GM20431 (cell line): Measurements from ENCODE around the gene RXYLT1.
"Not testable (repeated sequence)": the region's sequence is repeated elsewhere in the genome, so short reads cannot be mapped to it uniquely, and the experiment has no call there.

Experiments used
- in situ Hi-C: fragments of 300-500 bp; cut with MseI, MboI; formaldehyde crosslinking; loops from one replicate; pipeline ENCODE4 v1.15.0; 2020; ENCODE audit warnings: low sequenced_read_pairs; ENCODE audit not compliant: unreplicated experiment

RXYLT1 gene, protein sequence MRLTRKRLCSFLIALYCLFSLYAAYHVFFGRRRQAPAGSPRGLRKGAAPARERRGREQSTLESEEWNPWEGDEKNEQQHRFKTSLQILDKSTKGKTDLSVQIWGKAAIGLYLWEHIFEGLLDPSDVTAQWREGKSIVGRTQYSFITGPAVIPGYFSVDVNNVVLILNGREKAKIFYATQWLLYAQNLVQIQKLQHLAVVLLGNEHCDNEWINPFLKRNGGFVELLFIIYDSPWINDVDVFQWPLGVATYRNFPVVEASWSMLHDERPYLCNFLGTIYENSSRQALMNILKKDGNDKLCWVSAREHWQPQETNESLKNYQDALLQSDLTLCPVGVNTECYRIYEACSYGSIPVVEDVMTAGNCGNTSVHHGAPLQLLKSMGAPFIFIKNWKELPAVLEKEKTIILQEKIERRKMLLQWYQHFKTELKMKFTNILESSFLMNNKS

DNA sequence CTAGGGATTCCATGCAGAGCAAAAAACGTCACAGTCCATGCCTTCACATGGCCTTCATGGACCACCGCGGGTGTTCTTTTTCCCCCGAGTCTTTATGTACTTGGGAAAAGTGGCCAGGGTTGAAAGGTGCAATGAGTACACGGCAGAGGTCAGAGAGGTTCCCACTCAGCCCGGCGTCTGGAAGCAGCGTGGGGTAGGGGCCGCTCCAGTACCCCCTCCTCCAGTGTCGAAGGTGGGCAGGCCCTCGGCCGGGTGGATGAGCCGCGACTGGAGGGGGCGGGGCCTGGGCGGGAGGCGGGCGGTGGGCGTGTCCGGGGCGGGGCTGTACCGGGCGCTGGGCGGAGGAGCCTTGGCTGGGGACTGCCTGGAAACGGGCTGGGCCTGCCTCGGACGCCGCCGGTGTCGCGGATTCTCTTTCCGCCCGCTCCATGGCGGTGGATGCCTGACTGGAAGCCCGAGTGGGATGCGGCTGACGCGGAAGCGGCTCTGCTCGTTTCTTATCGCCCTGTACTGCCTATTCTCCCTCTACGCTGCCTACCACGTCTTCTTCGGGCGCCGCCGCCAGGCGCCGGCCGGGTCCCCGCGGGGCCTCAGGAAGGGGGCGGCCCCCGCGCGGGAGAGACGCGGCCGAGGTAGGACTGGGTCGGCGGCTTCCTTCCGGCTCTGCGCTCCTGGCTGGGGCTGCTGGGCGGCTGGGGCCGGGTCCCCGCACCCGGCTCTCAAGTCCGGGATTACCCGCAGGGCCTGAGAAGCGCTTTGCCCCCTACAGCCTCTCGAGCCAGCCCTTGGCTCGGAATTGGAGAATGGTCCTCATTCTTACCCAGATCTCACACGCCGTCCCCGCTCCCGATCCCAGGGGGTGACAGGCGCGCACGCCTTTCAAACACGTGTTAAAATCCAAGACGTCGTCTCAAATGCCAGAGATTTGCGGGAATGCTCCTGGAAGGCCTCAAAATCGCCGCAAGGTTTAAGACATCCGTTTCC lies at the start of gene RXYLT1:
TSS of gene RXYLT1 (plus strand) at position 412 of the 984 bp plus-strand sequence. CDS start at position 464, 52 bp downstream.
- in situ Hi-C loops = no loop called here

GRCh38 chr12:63732779-63733178 lies 46.9 kb upstream of the RXYLT1 start:
- in situ Hi-C loops = not testable (repeated sequence)

- in situ Hi-C loops = not testable (repeated sequence)
Observed at GRCh38 chr12:63733585-63733984, 46.1 kb upstream of the RXYLT1 start.

- in situ Hi-C loops = not testable (repeated sequence)
Observed at GRCh38 chr12:63740551-63740950, 39.2 kb upstream of the RXYLT1 start.

GRCh38 chr12:63741431-63741830 lies 38.3 kb upstream of the RXYLT1 start:
- in situ Hi-C loops = not testable (repeated sequence)

DNA sequence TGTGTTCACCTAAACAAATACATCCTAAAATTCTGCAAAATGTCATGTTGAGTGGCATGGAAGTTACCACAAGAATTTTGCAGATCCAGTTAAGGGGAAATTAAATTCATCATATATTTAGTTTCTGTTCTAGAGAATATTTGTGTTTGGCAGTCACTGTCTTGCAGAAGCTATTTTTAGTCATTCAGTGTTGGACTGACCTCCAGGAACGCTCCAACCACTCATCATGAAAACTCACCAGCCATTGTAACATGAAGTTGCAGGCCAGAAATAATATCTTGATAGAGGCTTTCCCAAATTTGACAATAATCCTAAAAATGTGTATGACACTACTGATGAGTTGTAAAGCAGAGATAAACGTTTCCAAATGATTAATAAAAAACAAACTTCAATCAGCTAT lies 35.6 kb upstream of the RXYLT1 start:
- in situ Hi-C loops = not testable (repeated sequence)

DNA sequence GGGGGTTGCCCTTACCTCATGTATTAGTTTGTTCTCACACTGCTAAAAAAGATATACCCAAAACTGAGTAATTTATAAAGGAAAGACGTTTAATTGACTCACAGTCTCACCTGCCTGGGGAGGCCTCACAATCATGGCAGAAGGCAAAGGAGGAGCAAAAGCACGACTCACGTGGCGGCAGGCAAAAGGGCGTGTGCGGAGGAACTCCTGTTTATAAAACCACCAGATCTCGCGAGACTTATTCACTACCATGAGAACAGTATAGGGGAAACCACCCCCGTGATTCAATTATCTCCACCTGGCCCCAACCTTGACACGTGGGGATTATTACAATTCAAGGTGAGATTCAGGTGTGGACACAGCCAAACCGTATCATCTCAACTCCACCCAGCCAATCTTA lies 33.2 kb upstream of the RXYLT1 start:
- in situ Hi-C loops = not testable (repeated sequence)

- in situ Hi-C loops = not testable (repeated sequence)
Observed at GRCh38 chr12:63747136-63747535, 32.6 kb upstream of the RXYLT1 start.

DNA sequence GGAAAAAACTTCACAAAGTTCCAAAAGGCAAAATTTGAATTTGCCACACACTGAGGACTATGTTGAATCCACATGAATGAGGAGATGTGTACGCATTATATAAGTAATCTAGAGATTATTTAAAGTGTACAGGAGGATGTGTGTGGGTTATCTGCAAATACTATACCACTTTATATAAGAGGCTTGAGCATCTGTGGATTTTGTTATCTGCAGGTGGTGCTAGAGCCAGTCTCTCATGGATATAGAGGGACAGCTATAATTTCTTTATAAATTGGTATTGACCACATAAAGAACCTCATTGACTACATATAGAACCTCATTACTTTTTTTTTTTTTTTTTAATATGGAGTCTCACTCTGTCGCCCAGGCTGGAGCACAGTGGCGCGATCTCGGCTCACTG lies 32.2 kb upstream of the RXYLT1 start:
- in situ Hi-C loops = no loop called here

GRCh38 chr12:63752283-63752682 lies 27.4 kb upstream of the RXYLT1 start:
- in situ Hi-C loops = no loop called here

DNA sequence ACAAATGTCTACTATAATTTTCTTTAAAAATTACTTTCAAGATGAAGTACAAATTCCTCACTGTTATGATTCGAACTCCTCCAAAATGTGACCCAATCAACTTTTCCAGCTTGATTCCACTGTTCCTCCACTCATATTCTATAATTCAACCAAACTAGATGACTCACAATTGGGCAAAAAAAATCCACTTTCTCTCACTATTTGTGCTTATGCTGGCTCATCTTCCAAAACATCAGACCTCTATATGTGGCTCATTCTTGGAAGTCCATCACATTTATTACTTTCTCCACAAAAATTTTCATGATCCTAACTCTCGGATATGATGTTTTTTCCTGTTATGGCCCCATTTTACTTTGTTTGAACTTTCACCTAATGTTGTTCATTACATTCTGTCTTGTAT lies 26.9 kb upstream of the RXYLT1 start:
- in situ Hi-C loops = no loop called here

GRCh38 chr12:63753743-63754142 lies 26.0 kb upstream of the RXYLT1 start:
- in situ Hi-C loops = no loop called here

DNA sequence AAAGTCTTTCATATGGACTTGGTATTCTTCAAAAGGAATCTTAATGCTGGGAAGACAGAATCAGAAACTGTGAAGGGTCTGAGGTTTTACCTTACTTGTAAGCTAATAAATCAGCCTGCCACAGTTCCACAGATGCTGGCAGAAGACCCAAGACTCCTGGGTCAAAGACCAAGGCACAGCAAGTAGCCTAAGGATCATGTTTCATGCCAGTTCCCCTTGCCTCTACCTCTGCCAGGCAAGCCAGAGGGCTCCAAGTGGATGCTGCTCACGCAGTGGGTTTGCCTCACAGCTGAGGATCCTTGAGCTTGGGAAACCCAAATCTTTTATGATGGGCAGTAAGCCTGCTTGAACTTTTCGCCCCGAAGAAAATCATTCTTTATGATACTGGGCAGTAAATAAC lies 15.2 kb upstream of the RXYLT1 start:
- in situ Hi-C loops = no loop called here

- in situ Hi-C loops = no loop called here
Observed at GRCh38 chr12:63766498-63766897, 13.2 kb upstream of the RXYLT1 start.

DNA sequence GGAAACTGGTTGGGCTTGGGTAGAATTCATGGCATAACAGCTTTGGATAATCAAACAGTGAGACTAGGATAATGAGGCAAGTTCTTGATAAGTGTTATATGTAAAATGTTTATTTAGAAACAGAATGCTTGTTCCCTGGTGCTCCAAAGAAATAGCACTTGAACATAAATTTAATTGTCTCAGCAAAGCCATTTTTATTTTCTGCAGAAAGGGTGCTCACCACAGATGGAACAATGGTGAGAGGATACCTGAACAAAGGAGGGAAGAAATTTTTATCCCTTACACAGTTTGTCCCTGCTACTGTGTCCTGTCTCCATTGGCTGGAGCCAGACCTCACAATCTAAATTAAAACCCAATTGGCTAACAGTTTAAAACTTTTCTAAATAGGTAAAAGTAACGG lies 9.3 kb upstream of the RXYLT1 start:
- in situ Hi-C loops = no loop called here

GRCh38 chr12:63777340-63777739 lies 2.4 kb upstream of the RXYLT1 start:
- in situ Hi-C loops = no loop called here

DNA sequence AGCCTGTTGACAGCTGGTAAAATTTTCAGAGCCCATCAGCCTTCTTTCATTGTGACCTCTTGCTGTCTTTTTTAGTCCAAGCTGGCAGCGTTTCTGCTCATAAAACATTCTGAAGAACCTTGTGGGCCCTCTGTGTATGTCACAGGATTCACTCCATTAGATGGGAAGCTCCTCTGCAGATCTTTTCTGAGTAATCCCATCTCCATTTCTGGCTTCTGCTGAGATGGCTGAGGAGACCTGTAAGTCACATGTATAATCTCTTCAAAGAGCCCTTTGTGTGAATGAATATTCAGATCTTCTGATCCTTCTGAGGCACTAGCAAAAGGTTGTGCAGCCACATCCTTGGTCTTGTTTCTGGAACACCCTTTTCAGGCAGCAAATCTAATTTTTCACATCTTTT lies 2.8 kb downstream of the RXYLT1 start:
- in situ Hi-C loops = no loop called here

- in situ Hi-C loops = no loop called here
Observed at GRCh38 chr12:63787306-63787705, 7.6 kb downstream of the RXYLT1 start.

DNA sequence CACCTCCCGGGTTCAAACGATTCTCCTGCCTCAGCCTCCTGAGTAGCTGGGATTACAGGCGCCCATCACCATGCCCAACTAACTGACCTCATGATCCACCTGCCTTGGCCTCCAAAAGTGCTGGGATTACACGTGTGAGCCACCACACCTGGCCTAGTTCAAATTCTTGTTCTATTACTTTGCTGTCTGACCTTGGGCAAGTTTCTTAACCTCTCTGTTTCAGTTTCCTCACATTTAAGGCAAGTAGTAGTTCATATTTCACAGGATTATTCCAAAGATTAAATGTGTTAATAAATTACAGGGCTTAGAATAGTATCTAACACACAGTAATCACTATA lies 10.9 kb downstream of the RXYLT1 start:
- in situ Hi-C loops = no loop called here

GRCh38 chr12:63792338-63792737 lies 12.6 kb downstream of the RXYLT1 start:
- in situ Hi-C loops = no loop called here
